ENCODE data around the gene MB21D2.

The MB21D2 gene

GRCh38 chr3:192879346-192880031, 38.2 kb downstream of the MB21D2 start (continued):
- TF ChIP-seq MEIS1 (CRISPR knock-in tag; IDR thresholded peaks at IDR 0.05; ENCODE audit: borderline replicate concordance), result no peak
- no peak for TF ChIP-seq ZNF202 (tag by site-specific recombination; IDR thresholded peaks at IDR 0.05; ENCODE audit: borderline replicate concordance)
- TF ChIP-seq ZNF701 (tag by site-specific recombination; IDR thresholded peaks at IDR 0.05), result no peak
- TF ChIP-seq ZSCAN30 (tag by site-specific recombination; IDR thresholded peaks at IDR 0.05), result no peak
- no peak for TF ChIP-seq ZNF239 (tag by site-specific recombination; IDR thresholded peaks at IDR 0.05)
- no peak for TF ChIP-seq ZNF16 (tag by site-specific recombination; IDR thresholded peaks at IDR 0.05; ENCODE audit: low read depth)
- TF ChIP-seq ZFP69B (tag by site-specific recombination; IDR thresholded peaks at IDR 0.05), result no peak
- TF ChIP-seq ZNF311 (tag by site-specific recombination; IDR thresholded peaks at IDR 0.05; ENCODE audit: borderline replicate concordance), result no peak
- TF ChIP-seq BCL11A (tag by site-specific recombination; IDR thresholded peaks at IDR 0.05; ENCODE audit: low read depth), result no peak
- TF ChIP-seq ZNF488 (tag by site-specific recombination; IDR thresholded peaks at IDR 0.05), result no peak
- TF ChIP-seq ZNF645 (tag by site-specific recombination; IDR thresholded peaks at IDR 0.05), result no peak
- no peak for TF ChIP-seq ZFHX2 (tag by site-specific recombination; conservative IDR thresholded peaks at IDR 0.05)
- TF ChIP-seq ZNF596 (tag by site-specific recombination; IDR thresholded peaks at IDR 0.05), result no peak
- TF ChIP-seq SCRT2 (tag by site-specific recombination; IDR thresholded peaks at IDR 0.05), result 0 out of 2 replicates have a peak, but pooled peaks have one; percentile 38
- no peak for TF ChIP-seq ZBTB8A (tag by site-specific recombination; IDR thresholded peaks at IDR 0.05)
- no peak for TF ChIP-seq ZNF670 (tag by site-specific recombination; IDR thresholded peaks at IDR 0.05; ENCODE audit: low read depth)
- no peak for TF ChIP-seq GLI2 (tag by site-specific recombination; IDR thresholded peaks at IDR 0.05; ENCODE audit: borderline replicate concordance, low read depth)
- no peak for TF ChIP-seq ZNF580 (tag by site-specific recombination; IDR thresholded peaks at IDR 0.05)
- TF ChIP-seq ZBTB11 (tag by site-specific recombination; conservative IDR thresholded peaks at IDR 0.05; ENCODE audit: low read depth), result no peak
- TF ChIP-seq ZNF704 (tag by site-specific recombination; IDR thresholded peaks at IDR 0.05), result no peak
- peak; percentile 93 for TF ChIP-seq ZNF366 (tag by site-specific recombination; conservative IDR thresholded peaks at IDR 0.05)
- TF ChIP-seq KLF16 (tag by site-specific recombination; IDR thresholded peaks at IDR 0.05), result no peak
- TF ChIP-seq ZSCAN5A (tag by site-specific recombination; IDR thresholded peaks at IDR 0.05), result no peak
- no peak for TF ChIP-seq ZBTB49 (tag by site-specific recombination; IDR thresholded peaks at IDR 0.05; ENCODE audit: low read depth)
- TF ChIP-seq ZNF362 (tag by site-specific recombination; IDR thresholded peaks at IDR 0.05), result no peak
- no peak for TF ChIP-seq SETDB1 (IDR thresholded peaks at IDR 0.05; ENCODE audit: insufficient read length, low read length)
- TF ChIP-seq ZNF221 (tag by site-specific recombination; IDR thresholded peaks at IDR 0.05; ENCODE audit: borderline replicate concordance), result no peak
- peak; percentile 88 for TF ChIP-seq SP7 (tag by site-specific recombination; IDR thresholded peaks at IDR 0.05)

All from HEK293 (cell line).